H1 (cell line): Measurements from ENCODE around the gene ELOVL5. TPM values are rescaled to one million over a fixed set of nuclear protein-coding genes. Genes with fewer than 3 reads are reported as not detected.

Experiments
- CTCF ChIA-PET: fragments of 300-600 bp; sonication (Branson Sonifier 250); formaldehyde crosslinking; loops from one replicate; lab custom pipeline; 2021; ENCODE audit not compliant: partially characterized antibody; lab: Charles Lee
- POLR2A ChIA-PET: fragments of 300-600 bp; sonication (Branson Sonifier 250); formaldehyde crosslinking; loops from one replicate; lab custom pipeline; 2021; ENCODE audit warnings: inconsistent platforms; ENCODE audit not compliant: partially characterized antibody; lab: Charles Lee
- DNase-seq, 2 experiments: peaks; one replicate each; pipeline versions ENCODE4 v3.0.0 to v3.0.0-alpha.2; 2010 to 2022; ENCODE audit warnings: low spot score in 2 of 2, low read depth in 1 of 2, mixed read lengths in 1 of 2
- FAIRE-seq: peaks from 2 replicates; lab custom pipeline; 2011; peaks lifted over from hg19 to GRCh38; lab: Jason Lieb, UNC
- H2AFZ ChIP-seq: 2 replicates; pipeline ENCODE4 v1.8.1; 2012; ENCODE audit warnings: low read length, inconsistent platforms
- H2AK5ac ChIP-seq: 2 replicates; pipeline ENCODE4 v1.6.1; 2013; ENCODE audit warnings: low read depth, low read length
- H2BK120ac ChIP-seq: replicated peaks from 2 replicates; pipeline ENCODE3; 2013; ENCODE audit warnings: low read depth, low read length, inconsistent platforms
- H2BK12ac ChIP-seq: 2 replicates; pipeline ENCODE4 v1.6.1; 2013; ENCODE audit warnings: low read depth, low read length
- H2BK15ac ChIP-seq: 2 replicates; pipeline ENCODE4 v1.6.1; 2013; ENCODE audit warnings: low read length
- H2BK20ac ChIP-seq: 2 replicates; pipeline ENCODE4 v1.6.1; 2013; ENCODE audit warnings: low read length
- H2BK5ac ChIP-seq: 2 replicates; pipeline ENCODE4 v1.6.1; 2013; ENCODE audit warnings: low read depth, low read length
- H3K14ac ChIP-seq: 2 replicates; pipeline ENCODE4 v1.6.1; 2013; ENCODE audit warnings: inconsistent platforms; ENCODE audit not compliant: insufficient read length
- H3K18ac ChIP-seq: 2 replicates; pipeline ENCODE4 v1.6.1; 2013; ENCODE audit warnings: low read length; ENCODE audit errors: extremely low read depth
- H3K23ac ChIP-seq: 2 replicates; pipeline ENCODE4 v1.6.1; 2013; ENCODE audit warnings: inconsistent platforms; ENCODE audit not compliant: insufficient read length
- H3K23me2 ChIP-seq: 2 replicates; pipeline ENCODE4 v1.6.1; 2013; ENCODE audit warnings: low read depth, low read length
- H3K27ac ChIP-seq: 2 replicates; pipeline ENCODE4 v1.6.1; 2011; ENCODE audit warnings: low read depth, low read length, inconsistent platforms
- H3K27me3 ChIP-seq, 4 experiments: replicated peaks in 1 of 4; 1 replicate in 1 of 4; 2 replicates in 3 of 4; pipeline versions ENCODE4 v1.6.1 to v1.8.1; 2011 to 2013; ENCODE audit warnings: low read length in 3 of 4, mild to moderate bottlenecking in 3 of 4, inconsistent platforms in 2 of 4, mixed read lengths in 2 of 4, moderate library complexity in 1 of 4; ENCODE audit not compliant: control insufficient read depth in 3 of 4, insufficient read depth in 3 of 4; ENCODE audit errors: extremely low read depth in 1 of 4
- H3K36me3 ChIP-seq, 4 experiments: 2 replicates each; pipeline versions ENCODE4 v1.6.1 to v1.8.1; 2011 to 2013; ENCODE audit warnings: mild to moderate bottlenecking in 4 of 4, low read length in 3 of 4, moderate library complexity in 2 of 4, control low read depth in 1 of 4, inconsistent platforms in 1 of 4; ENCODE audit not compliant: insufficient read depth in 4 of 4, control insufficient read depth in 2 of 4
- H3K4ac ChIP-seq: replicated peaks from 2 replicates; pipeline ENCODE3; 2013; ENCODE audit warnings: low read length, low read depth, mixed read lengths, inconsistent platforms; ENCODE audit not compliant: insufficient read length
- H3K4me1 ChIP-seq, 4 experiments: replicated peaks in 1 of 4; 1 replicate in 1 of 4; 2 replicates in 3 of 4; pipeline versions ENCODE4 v1.6.1 to v1.8.1; 2011 to 2013; ENCODE audit warnings: low read length in 3 of 4, inconsistent platforms in 2 of 4, mixed read lengths in 1 of 4; ENCODE audit not compliant: insufficient read depth in 4 of 4, control insufficient read depth in 3 of 4
- H3K4me2 ChIP-seq, 2 experiments: 2 replicates each; pipeline versions ENCODE4 v1.6.1 to v1.8.1; 2011 to 2013; ENCODE audit warnings: low read depth in 2 of 2, low read length in 2 of 2, control low read depth in 1 of 2, inconsistent platforms in 1 of 2, mild to moderate bottlenecking in 1 of 2; ENCODE audit not compliant: insufficient read depth in 1 of 2
- H3K4me3 ChIP-seq, 4 experiments: fragments of 200-600, 300-600 bp in 1 of 4; sonication (generic), shearing (Covaris generic), sonication (Bioruptor Twin) in 1 of 4; 2 replicates each; pipeline versions ENCODE4 v1.5.1 to v1.8.1; 2011 to 2016; ENCODE audit warnings: low read length in 4 of 4, low read depth in 3 of 4, control low read depth in 2 of 4, inconsistent platforms in 2 of 4, mild to moderate bottlenecking in 2 of 4, mixed read lengths in 1 of 4, moderate library complexity in 1 of 4; ENCODE audit not compliant: insufficient read depth in 2 of 4; ENCODE audit errors: extremely low read depth in 1 of 4
- H3K56ac ChIP-seq: replicated peaks from 2 replicates; pipeline ENCODE3; 2013; ENCODE audit warnings: low read depth, mild to moderate bottlenecking, mixed read lengths, low read length, inconsistent platforms; ENCODE audit not compliant: insufficient read length
- H3K79me1 ChIP-seq: 2 replicates; pipeline ENCODE4 v1.6.1; 2013; ENCODE audit warnings: low read depth, low read length, control low read depth
- H3K79me2 ChIP-seq, 2 experiments: 2 replicates each; pipeline versions ENCODE4 v1.6.1 to v1.8.1; 2012 to 2013; ENCODE audit warnings: low read length in 2 of 2, mild to moderate bottlenecking in 2 of 2, inconsistent platforms in 1 of 2; ENCODE audit not compliant: insufficient read depth in 2 of 2, control insufficient read depth in 1 of 2
- H3K9ac ChIP-seq, 4 experiments: replicated peaks in 1 of 4; 1 replicate in 1 of 4; 2 replicates in 3 of 4; pipeline versions ENCODE4 v1.6.1 to v1.8.1; 2011 to 2013; ENCODE audit warnings: low read depth in 3 of 4, low read length in 3 of 4, control low read depth in 2 of 4, mild to moderate bottlenecking in 2 of 4, moderate library complexity in 2 of 4, inconsistent platforms in 1 of 4; ENCODE audit errors: extremely low read depth in 1 of 4
- H3K9me3 ChIP-seq, 2 experiments: 2 replicates each; pipeline versions ENCODE4 v1.6.1 to v1.8.1; 2012 to 2013; ENCODE audit warnings: mild to moderate bottlenecking in 2 of 2, moderate library complexity in 2 of 2, control low read depth in 1 of 2, inconsistent platforms in 1 of 2, low read depth in 1 of 2, low read length in 1 of 2, mixed read lengths in 1 of 2; ENCODE audit not compliant: insufficient read depth in 2 of 2
- H4K20me1 ChIP-seq, 2 experiments: replicated peaks in 1 of 2; 2 replicates each; pipeline versions ENCODE3 to v1.8.1; 2011 to 2013; ENCODE audit warnings: inconsistent platforms in 2 of 2, low read length in 2 of 2, mild to moderate bottlenecking in 1 of 2; ENCODE audit not compliant: insufficient read depth in 2 of 2, control insufficient read depth in 1 of 2
- H4K5ac ChIP-seq: 2 replicates; pipeline ENCODE4 v1.6.1; 2013; ENCODE audit warnings: low read length, low read depth, mixed read lengths, inconsistent platforms; ENCODE audit not compliant: insufficient read length
- H4K8ac ChIP-seq: 2 replicates; pipeline ENCODE4 v1.8.0; 2013; ENCODE audit warnings: mild to moderate bottlenecking, moderate library complexity, low read length, inconsistent platforms; ENCODE audit not compliant: insufficient read depth; ENCODE audit errors: extremely low read depth
- H4K91ac ChIP-seq: replicated peaks from 2 replicates; pipeline ENCODE3; 2013; ENCODE audit warnings: low read length, mixed read lengths, inconsistent platforms; ENCODE audit not compliant: insufficient read length
- ASH2L ChIP-seq: fragments of 200-600, 300-600 bp; sonication (generic); IDR thresholded peaks from one replicate; pipeline ENCODE4 v1.7.1; 2017; ENCODE audit warnings: low read length
- BACH1 ChIP-seq: IDR thresholded peaks from 2 replicates; pipeline ENCODE4 v1.6.1; 2012; ENCODE audit warnings: low read length, improper control_type of control experiment
- BCL11A ChIP-seq, 2 experiments: IDR thresholded peaks; one replicate each; pipeline ENCODE4 v1.6.1; 2011; ENCODE audit warnings: low read depth in 2 of 2, low read length in 2 of 2, mild to moderate bottlenecking in 2 of 2
- GABPA ChIP-seq: IDR thresholded peaks from 2 replicates; pipeline ENCODE4 v1.6.1; 2011; ENCODE audit warnings: mild to moderate bottlenecking, low read length, moderate library complexity, borderline replicate concordance; ENCODE audit not compliant: insufficient read depth
- KDM1A ChIP-seq: fragments of 200-600, 300-600 bp; sonication (generic); IDR thresholded peaks from 2 replicates; pipeline ENCODE4 v1.7.1; 2016; ENCODE audit warnings: mild to moderate bottlenecking, low read length, borderline replicate concordance
- KDM4A ChIP-seq: IDR thresholded peaks from one replicate; pipeline ENCODE4 v1.7.1; 2012; ENCODE audit warnings: low read depth, mild to moderate bottlenecking, moderate library complexity, low read length, inconsistent platforms; ENCODE audit not compliant: severe bottlenecking
- NRF1 ChIP-seq: IDR thresholded peaks from 2 replicates; pipeline ENCODE4 v1.6.1; 2011; ENCODE audit warnings: mild to moderate bottlenecking, low read depth, low read length, improper control_type of control experiment
- RBBP5 ChIP-seq: IDR thresholded peaks from 2 replicates; pipeline ENCODE4 v1.7.1; 2012; ENCODE audit warnings: low read depth, mild to moderate bottlenecking, inconsistent platforms, low read length, moderate library complexity, borderline replicate concordance
- RFX5 ChIP-seq: IDR thresholded peaks from 2 replicates; pipeline ENCODE4 v1.6.1; 2011; ENCODE audit warnings: low read depth, low read length, improper control_type of control experiment, borderline replicate concordance
- RNF2 ChIP-seq: fragments of 200-900, 300-1000 bp; sonication (generic); IDR thresholded peaks from 2 replicates; pipeline ENCODE4 v1.7.1; 2016; ENCODE audit warnings: borderline replicate concordance, low read depth, mild to moderate bottlenecking, antibody characterized with exemption, low read length; ENCODE audit not compliant: poor library complexity, severe bottlenecking; ENCODE audit errors: missing control alignments
- SP1 ChIP-seq: IDR thresholded peaks from 2 replicates; pipeline ENCODE4 v1.6.1; 2011; ENCODE audit warnings: low read depth, low read length
- ZNF274 ChIP-seq: IDR thresholded peaks from 2 replicates; pipeline ENCODE4 v1.7.0; 2012; ENCODE audit warnings: low read length, borderline replicate concordance; ENCODE audit errors: extremely low read depth
- WGBS, 2 experiments: shearing (Covaris generic) in 1 of 2; methylation state at CpG; one replicate each; pipeline versions ENCODE4 v1.1.6 to v1.1.7; 2013 to 2015; ENCODE audit warnings: low lambda C conversion rate in 2 of 2, mixed read lengths in 2 of 2, inconsistent platforms in 1 of 2, low coverage in 1 of 2, missing lambda C conversion rate in 1 of 2; ENCODE audit not compliant: insufficient replicate concordance in 2 of 2, insufficient coverage in 1 of 2, insufficient read length in 1 of 2; ENCODE audit errors: extremely low coverage in 1 of 2, missing lambda C conversion rate in 1 of 2; 5-methylcytosine and 5-hydroxymethylcytosine counted together
- polyA plus RNA-seq, 7 experiments: library from polyadenylated mRNA; depleted of rRNA in 3 of 7; stranded (reverse) in 5 of 7; unstranded in 2 of 7; fragments of >200 nt in 5 of 7; fragments of 200-250 nt in 2 of 7; gene quantifications; 1 replicate in 5 of 7; 2 replicates in 1 of 7; 4 replicates in 1 of 7; pipeline versions ENCODE4 v1.2.1 to v1.2.3, GENCODE V29; 2011 to 2013; ENCODE audit warnings: missing spikeins in 2 of 7, mixed read lengths in 2 of 7
- total RNA-seq: library from RNA; stranded (reverse); fragmentation: NEBNext Ultra II Directional; extraction: Animal tissue kit (Norgen Biotek cat#: 25700); gene quantifications from 2 replicates; pipeline ENCODE4 v1.2.1, GENCODE V29; 2021

The ELOVL5 gene
- total and polyA plus RNA-seq, 2 of the 8 experiments (the other 6 are each of a cell fraction or from before 2014, with no cell fraction given) = 113 to 156 TPM

- Histone ChIP-seq H3K4me1 (peaks cover 0 to 11% (median 3%) of the 10 kb centered on the region in 4 experiments; a peak in 4 of 7 replicates), H2AFZ (no peak overlapping the region), H4K20me1 (peaks cover 8 to 15% of the 10 kb centered on the region in 2 experiments), H3K79me1 (peaks cover 7% of the 10 kb centered on the region; the same call in 1 of the 2 replicates), H4K8ac (no peak overlapping the region), H3K56ac (no peak overlapping the region), H2BK12ac (no peak overlapping the region), H3K14ac (no peak overlapping the region), H2BK20ac (no peak overlapping the region), H2BK5ac (no peak overlapping the region), H3K79me2 (peaks cover 14 to 100% of the 10 kb centered on the region in 2 experiments; a peak in 3 of 4 replicates), H3K9me3 (peaks cover 4 to 6% of the 10 kb centered on the region in 2 experiments; a peak in 1 of 4 replicates), H3K23ac (no peak overlapping the region), H3K36me3 (peaks cover 0 to 3% (median 1%) of the 10 kb centered on the region in 4 experiments; a peak in 1 of 8 replicates), H3K9ac (no peak overlapping the region), H4K91ac (no peak overlapping the region), H3K27ac (no peak overlapping the region), H2BK120ac (no peak overlapping the region), H3K27me3 (no peaks in the 10 kb centered on the region), H3K4me2 (no peak overlapping the region), H2BK15ac (no peak overlapping the region), H3K4ac (no peak overlapping the region), H3K4me3 (no peak overlapping the region), H2AK5ac (no peak overlapping the region), H3K23me2 (no peaks in the 10 kb centered on the region), H4K5ac (no peak overlapping the region), H3K18ac (no peak overlapping the region)
- CTCF ChIA-PET = no interaction called here
- TF ChIP-seq KDM4A (no peak), RBBP5 (no peak), ASH2L (no peak), SP1 (no peak), RFX5 (no peak), BACH1 (no peak), BCL11A (IDR thresholded peaks at IDR 0.05; ENCODE audit: low read depth in 2 of 2, low read length in 2 of 2) (no peak), GABPA (no peak), RNF2 (no peak), NRF1 (no peak), ZNF274 (no peak), KDM1A (no peak)
- DNase-seq (no peak), FAIRE-seq (no peak)
- POLR2A ChIA-PET = no interaction called here
- WGBS, 2 experiments = 91% methylated on average over 3 of the region's 3 CpGs; no CpG with 5 or more reads in 1 of the 2 experiments
Measured at GRCh38 chr6:53311586-53311935, 37.2 kb downstream of the ELOVL5 start.
